Measurements from ENCODE around the gene PAWR.

The PAWR gene, protein sequence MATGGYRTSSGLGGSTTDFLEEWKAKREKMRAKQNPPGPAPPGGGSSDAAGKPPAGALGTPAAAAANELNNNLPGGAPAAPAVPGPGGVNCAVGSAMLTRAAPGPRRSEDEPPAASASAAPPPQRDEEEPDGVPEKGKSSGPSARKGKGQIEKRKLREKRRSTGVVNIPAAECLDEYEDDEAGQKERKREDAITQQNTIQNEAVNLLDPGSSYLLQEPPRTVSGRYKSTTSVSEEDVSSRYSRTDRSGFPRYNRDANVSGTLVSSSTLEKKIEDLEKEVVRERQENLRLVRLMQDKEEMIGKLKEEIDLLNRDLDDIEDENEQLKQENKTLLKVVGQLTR

DNA sequence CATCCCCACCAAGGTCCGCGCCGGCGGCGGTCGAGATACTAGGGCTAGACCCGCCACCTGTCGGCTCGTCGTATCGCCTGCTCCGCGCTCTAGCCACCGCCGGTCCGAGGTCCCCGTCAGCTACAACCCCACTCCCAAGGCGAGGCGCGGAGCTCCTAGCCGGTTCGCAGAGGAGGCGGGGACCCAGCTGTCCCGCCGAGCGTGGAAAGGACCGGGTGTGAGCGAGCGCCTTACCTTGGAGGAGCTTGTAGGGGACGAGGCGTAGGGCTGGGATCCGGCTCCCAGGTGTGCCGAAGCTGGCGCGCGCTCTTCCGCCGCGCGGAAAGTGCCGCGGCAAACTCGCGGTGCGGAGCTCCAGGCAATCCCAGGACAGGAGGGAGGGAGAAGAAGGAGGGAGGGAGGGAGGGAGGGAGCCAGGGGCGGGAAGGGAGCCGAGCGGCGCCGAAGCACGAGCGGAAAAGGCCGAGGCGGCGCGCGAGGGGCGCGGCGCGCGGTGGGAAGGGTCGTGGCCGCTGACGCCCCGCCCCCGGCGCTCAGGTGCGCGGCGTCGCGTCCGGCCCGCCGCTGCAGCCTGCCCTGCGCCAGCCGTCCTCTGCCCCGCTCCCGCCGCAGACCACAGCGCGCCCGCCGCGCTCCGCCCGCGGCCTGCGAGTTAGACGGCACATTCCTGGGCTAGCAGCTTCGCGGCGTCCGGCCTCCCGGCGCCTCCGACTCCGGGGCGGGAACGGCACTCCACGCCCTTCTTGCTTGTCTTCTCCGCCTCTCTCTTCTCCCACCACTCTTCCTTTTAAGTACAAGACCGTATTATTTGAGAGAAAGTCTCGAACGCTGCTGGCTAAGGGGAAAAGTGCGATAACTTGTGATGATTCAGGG, at the start of gene PAWR:
PAWR (minus strand) TSS at position 327 of the 873 bp plus-strand sequence. CDS start 720 bp downstream, outside the sequence.
- no peak for DNase-seq

GRCh38 chr12:79737875-79738718, 47.3 kb upstream of the PAWR start:
- peak; percentile 71 for DNase-seq

- DNase-seq = no peak
These were observed 41.9 kb upstream of the PAWR start for GRCh38 chr12:79732638-79733037.

GRCh38 chr12:79725987-79726386, 35.2 kb upstream of the PAWR start:
- no peak for DNase-seq

DNA sequence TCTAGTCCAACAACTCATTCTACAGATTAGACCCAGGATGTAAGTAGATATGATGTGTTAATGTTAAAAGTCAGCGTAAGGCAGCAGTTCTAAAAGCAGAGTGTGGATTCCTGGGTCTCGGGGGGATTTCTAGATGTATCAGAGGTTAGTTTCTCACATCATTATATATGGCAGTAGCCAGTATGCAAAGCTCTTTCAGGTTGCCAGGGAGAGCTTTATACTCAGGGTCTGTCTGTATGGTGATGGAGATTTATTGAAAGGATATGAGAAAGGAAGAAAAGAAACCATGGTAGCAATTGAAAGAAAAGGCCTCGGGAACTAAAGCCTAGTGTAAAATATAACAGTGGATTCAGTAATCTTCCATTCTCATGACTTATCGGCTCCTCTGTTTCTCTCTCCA, 26.2 kb upstream of the PAWR start:
- no peak for DNase-seq

GRCh38 chr12:79715308-79715707, 24.5 kb upstream of the PAWR start:
- no peak for DNase-seq

DNA sequence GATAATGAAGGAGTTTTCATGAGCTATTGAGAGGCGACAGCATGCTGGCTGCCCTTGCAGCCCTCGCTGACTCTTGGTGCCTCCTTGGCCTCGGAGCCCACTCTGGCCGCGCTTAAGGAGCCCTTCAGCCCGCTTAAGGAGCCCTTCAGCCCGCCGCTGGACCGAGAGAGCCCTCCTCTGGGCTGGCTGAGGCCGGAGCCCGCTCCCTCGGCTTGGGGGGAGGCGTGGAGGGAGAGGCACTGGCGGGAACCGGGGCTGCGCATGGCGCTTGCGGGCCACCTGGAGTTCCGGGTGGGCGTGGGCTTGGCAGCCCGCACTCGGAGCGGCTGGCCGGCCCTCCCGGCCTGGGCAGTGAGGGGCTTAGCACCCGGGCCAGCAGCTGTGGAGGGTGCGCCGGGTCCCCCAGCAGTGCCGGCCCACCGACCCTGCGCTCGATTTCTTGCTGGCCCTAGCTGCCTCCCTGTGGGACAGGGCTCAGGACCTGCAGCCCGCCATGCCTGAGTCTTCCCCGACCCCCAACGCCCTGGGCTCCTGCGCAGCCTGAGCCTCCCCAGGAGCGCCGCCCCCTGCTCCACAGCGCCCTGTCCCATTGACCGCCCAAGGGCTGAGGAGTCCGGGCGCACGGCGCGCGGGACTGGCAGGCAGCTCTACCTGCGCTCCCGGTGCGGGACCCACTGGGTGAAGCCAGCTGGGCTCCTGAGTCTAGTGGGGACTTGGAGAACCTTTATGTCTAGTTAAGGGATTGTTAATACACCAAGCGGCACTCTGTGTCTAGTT, 20.1 kb upstream of the PAWR start:
- no peak for DNase-seq

- no peak for DNase-seq
These were observed 17.1 kb upstream of the PAWR start for GRCh38 chr12:79707830-79708229.

DNA sequence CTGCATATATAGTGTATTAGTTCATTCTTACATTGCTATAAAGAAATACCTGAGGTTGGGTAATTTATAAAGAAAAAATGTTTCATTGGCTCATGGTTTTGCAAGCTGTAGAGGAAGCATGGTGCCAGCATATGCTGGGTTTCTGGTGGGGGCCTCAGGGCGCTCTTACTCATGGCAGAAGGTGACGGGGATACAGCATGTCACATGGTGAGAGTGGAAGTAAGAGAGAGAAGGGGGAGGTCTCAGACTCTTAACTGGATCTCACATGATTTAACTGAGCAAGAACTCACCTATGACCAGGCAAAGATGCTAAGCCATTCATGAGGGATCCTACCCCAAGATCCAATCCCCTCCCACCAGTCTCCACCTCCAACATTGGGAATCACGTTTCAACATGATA, 15.9 kb upstream of the PAWR start:
- no peak for DNase-seq

- DNase-seq = no peak
These were observed 15.4 kb upstream of the PAWR start for GRCh38 chr12:79706156-79706555.

- DNase-seq = no peak
These were observed 8.2 kb upstream of the PAWR start for GRCh38 chr12:79698966-79699365.

DNA sequence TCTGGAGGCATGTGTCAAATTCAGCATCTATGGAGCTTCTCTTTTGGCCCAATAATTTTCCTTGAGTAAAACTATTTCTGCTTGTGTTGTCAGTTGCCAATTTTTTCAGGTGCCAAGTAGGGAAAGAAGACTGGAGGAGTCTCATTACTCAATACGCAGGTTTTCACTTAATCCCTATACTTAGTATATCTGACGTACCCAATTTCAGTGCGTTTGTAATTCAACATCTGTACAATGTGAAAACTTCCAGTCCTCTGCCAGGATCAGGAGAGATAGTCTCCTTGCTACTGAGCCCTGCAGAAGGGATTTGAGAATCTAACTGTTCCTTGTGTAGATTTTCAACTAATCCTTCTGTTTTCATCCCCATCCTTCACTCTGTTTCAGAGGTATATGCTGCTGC, 5.7 kb upstream of the PAWR start:
- DNase-seq = no peak

- DNase-seq = no peak
These were observed 2.3 kb upstream of the PAWR start for GRCh38 chr12:79692860-79693577.

DNA sequence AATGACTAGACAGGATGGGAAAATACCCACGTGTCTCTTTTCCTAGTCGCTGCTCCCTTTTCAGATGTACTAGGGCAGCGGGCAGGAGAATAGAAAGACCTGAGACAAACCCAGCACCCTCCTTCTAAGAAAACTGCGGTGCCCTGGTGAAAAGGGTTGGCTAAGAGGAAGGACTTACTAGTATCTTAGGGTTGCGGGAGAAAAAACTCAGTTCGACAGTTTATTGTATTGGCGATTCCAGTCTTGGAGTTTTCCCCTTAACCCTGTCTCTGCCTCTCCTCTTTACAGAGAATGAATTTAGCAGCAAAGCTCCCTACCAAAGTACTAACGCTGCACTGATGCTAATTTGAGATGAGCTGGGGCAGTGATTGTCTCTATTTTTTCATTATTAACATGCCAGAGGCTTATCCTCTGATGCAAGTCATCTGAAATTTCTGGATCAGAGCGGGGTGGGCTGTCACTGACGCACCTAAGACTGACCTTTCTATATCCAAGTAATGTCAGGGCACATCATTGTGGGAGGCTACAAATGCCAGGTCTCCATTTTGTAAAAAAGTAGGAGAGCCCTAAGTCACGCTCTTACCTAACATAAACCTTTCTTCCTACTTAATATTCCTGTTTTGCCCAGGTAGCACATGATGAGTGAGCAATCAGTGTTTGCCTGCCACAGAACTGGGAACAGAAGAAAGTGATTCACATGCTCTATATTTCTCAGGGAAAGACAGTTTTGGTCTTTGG, 916 bp upstream of the PAWR start:
- no peak for DNase-seq

DNA sequence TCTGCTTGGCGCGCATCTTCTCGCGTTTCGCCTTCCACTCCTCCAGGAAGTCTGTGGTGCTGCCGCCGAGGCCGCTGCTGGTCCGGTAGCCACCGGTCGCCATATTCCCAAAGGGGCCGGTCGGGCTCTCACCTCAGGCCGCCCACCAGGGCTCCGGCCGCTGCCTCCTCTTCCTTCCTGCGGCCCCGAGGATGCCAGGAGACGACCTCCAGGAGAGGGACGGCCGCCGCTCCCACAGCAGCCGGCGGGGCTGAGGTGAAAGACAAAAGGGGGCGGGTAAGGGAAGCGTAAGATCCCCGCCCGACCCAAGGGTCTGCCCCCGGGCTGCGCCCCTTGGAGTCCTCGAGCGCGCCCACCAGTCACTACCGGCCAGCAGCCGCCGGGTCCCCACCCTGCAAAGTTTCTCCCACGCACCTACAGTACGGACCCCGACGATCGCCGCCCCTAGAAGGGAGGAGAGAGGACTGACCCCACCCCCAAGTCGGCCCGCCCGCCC, 574 bp downstream of the PAWR start:
- no peak for DNase-seq

- DNase-seq = no peak
These were observed 1.2 kb downstream of the PAWR start for GRCh38 chr12:79689477-79690141.

DNA sequence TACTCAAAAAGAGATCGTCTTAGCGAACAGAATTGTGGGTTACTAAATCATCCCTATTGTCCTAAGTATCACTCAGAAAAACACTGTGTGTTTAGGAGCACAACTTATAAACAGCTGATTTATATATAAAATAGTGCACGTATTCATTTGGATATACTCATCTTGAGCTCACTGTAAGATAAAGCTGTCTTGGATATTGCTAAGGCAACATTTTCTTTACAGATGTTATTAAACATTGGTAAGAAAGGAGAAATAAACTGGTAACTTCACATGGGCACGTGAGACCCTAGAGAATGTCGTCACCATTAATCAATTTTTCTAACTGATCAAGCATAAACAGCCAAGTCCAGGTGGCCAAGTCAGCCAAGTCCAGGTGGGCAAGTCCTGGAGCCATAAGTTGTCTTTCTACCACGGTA, 1.7 kb downstream of the PAWR start:
- DNase-seq = no peak

- no peak for DNase-seq
These were observed 2.2 kb downstream of the PAWR start for GRCh38 chr12:79688376-79689060.

GRCh38 chr12:79687711-79688260, 3.0 kb downstream of the PAWR start:
- DNase-seq = no peak
